ENCODE results near the gene SSX4. TPM values are rescaled to one million over a fixed set of nuclear protein-coding genes. Genes with fewer than 3 reads are reported as not detected.

The SSX4 gene
- not detected in 2 replicates for total RNA-seq

GRCh38 chrX:48383239-48383638, at the start of gene SSX4:
TSS of gene SSX4 (plus strand) at chrX:48383539. CDS start at chrX:48384054, 515 bp downstream.

DNA sequence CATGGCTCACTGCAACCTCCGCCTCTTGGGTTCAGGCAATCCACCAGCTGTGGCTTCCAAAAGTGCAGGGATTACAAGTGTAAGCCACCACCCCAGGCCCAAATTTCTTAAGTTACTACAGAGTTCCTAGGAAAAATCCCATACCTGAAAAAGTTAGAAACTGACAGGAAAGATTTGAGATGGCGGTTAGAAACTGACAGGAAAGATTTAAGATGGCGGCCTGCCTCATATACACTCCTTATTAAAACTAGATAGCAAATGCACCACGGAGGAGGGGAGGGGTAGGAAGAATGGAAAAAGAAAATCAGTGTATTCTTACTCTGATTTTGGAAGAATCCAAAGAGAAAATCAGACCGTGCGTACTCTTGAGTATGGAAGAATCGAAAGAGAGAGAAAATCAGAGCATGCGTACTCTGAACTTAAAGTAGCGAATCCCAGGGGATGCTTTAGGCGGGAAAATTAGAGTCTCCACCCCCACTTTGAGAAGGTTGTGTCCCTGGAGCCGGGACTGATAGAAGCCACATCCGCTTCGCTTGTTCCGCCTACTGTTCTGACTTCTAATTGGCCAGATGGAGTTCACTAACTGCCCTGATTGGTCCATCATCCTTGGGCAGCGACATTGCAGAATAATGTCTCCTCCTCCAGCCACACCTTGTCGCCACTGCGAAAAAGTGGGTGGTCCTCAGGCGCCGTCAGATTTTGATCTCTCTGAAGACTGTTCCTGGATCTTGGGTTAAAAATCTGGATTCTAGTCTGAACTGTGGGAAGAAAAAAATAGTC, 26.8 kb upstream of the SSX4 start, which contains the start of gene SSX3:
Gene SSX3 (minus strand): TSS at position 389 of the 780 bp plus-strand sequence. CDS start 1,454 bp downstream, outside the sequence.

GRCh38 chrX:48411860-48412259, 28.5 kb downstream of the SSX4 start, which contains the start of gene SSX4B:
TSS of gene SSX4B (minus strand) at chrX:48411960. CDS start at chrX:48411372, 588 bp downstream.

Other genes starting within 250 kb of the SSX4 start
- gene SSX5, start 186.7 kb upstream of the SSX4 start, total RNA-seq, result not detected in 2 replicates
- not detected in 2 replicates for gene SSX1, start 128.1 kb upstream of the SSX4 start, total RNA-seq
- gene SSX3, start 26.8 kb upstream of the SSX4 start, total RNA-seq, result not detected in 2 replicates
- gene SSX4B, start 28.4 kb downstream of the SSX4 start, total RNA-seq, result not detected in 2 replicates
- gene SLC38A5, start 86.7 kb downstream of the SSX4 start, total RNA-seq, result 56.4 and 78.2 TPM in 2 replicates
- gene FTSJ1, start 92.7 kb downstream of the SSX4 start, total RNA-seq, result 40.5 and 52.1 TPM in 2 replicates
- gene PORCN, start 125.5 kb downstream of the SSX4 start, total RNA-seq, result 6.5 and 10.8 TPM in 2 replicates
- 17.9 and 76.4 TPM in 2 replicates for gene EBP, start 138.3 kb downstream of the SSX4 start, total RNA-seq
- 8.7 and 9.3 TPM in 2 replicates for gene TBC1D25, start 156.2 kb downstream of the SSX4 start, total RNA-seq
- gene RBM3, start 190.9 kb downstream of the SSX4 start, total RNA-seq, result 59.4 and 286 TPM in 2 replicates
- gene WDR13, start 214.0 kb downstream of the SSX4 start, total RNA-seq, result 103 and 147 TPM in 2 replicates